CD1c-positive myeloid dendritic cell (primary cell): ENCODE measurements around the gene IBA57.

Source experiments
- DNase-seq: peaks from one replicate; pipeline ENCODE4 v3.0.0-alpha.2; 2016; ENCODE audit errors: extremely low spot score

The IBA57 gene

GRCh38 chr1:228144993-228145343 is 20.6 kb upstream of the IBA57 start:
- DNase-seq = no peak

GRCh38 chr1:228145463-228146416 is 19.9 kb upstream of the IBA57 start:
- DNase-seq = no peak

GRCh38 chr1:228146417-228147150 is 19.0 kb upstream of the IBA57 start:
- no peak for DNase-seq

- no peak for DNase-seq
These were observed 18.4 kb upstream of the IBA57 start for GRCh38 chr1:228147151-228147693.

- DNase-seq = no peak
These were observed 17.8 kb upstream of the IBA57 start for GRCh38 chr1:228147768-228148167.

- DNase-seq = no peak
These were observed 17.3 kb upstream of the IBA57 start for GRCh38 chr1:228148196-228148861.

- DNase-seq = no peak
These were observed 16.6 kb upstream of the IBA57 start for GRCh38 chr1:228148935-228149405.

- no peak for DNase-seq
These were observed 16.0 kb upstream of the IBA57 start, which contains the start of gene GJC2 for GRCh38 chr1:228149406-228150119. TSS of gene GJC2 (plus strand) at chr1:228149930. CDS start at chr1:228157759, 7,829 bp downstream.

- DNase-seq = no peak
These were observed 15.5 kb upstream of the IBA57 start for GRCh38 chr1:228150120-228150460.

- no peak for DNase-seq
These were observed 15.0 kb upstream of the IBA57 start for GRCh38 chr1:228150461-228151179.

GRCh38 chr1:228151180-228151925 is 14.3 kb upstream of the IBA57 start:
- DNase-seq = no peak

GRCh38 chr1:228152097-228152917 is 13.3 kb upstream of the IBA57 start:
- DNase-seq = no peak

GRCh38 chr1:228152918-228153258 is 12.7 kb upstream of the IBA57 start:
- no peak for DNase-seq

GRCh38 chr1:228154021-228154669 is 11.5 kb upstream of the IBA57 start:
- DNase-seq = no peak

- DNase-seq = no peak
These were observed 10.7 kb upstream of the IBA57 start for GRCh38 chr1:228154670-228155571.

- no peak for DNase-seq
These were observed 9.7 kb upstream of the IBA57 start for GRCh38 chr1:228155596-228156514.

GRCh38 chr1:228156515-228156881 is 9.1 kb upstream of the IBA57 start:
- DNase-seq = no peak
